GM19238 (cell line): Measurements from ENCODE around the gene CCDC181.
"Not testable (repeated sequence)": the region's sequence is repeated elsewhere in the genome, so short reads cannot be mapped to it uniquely, and the experiment has no call there.

Source experiments
- DNase-seq: peaks from one replicate; pipeline ENCODE4 v3.0.0; 2011; ENCODE audit warnings: low spot score; ENCODE audit not compliant: insufficient read length

The CCDC181 gene

GRCh38 chr1:169402578-169402977, 24.7 kb downstream of the CCDC181 start:
- not testable (repeated sequence) for DNase-seq

GRCh38 chr1:169395955-169396354, 31.3 kb downstream of the CCDC181 start:
- DNase-seq: no peak

- no peak for DNase-seq
These were observed 34.9 kb downstream of the CCDC181 start for GRCh38 chr1:169392406-169392805.

- no peak for DNase-seq
These were observed 37.0 kb downstream of the CCDC181 start for GRCh38 chr1:169390303-169390702.

GRCh38 chr1:169387399-169387798, 39.9 kb downstream of the CCDC181 start:
- no peak for DNase-seq

GRCh38 chr1:169383449-169383848, 43.8 kb downstream of the CCDC181 start:
- no peak for DNase-seq

- DNase-seq: no peak
These were observed 46.1 kb downstream of the CCDC181 start for GRCh38 chr1:169381162-169381561.

GRCh38 chr1:169371404-169371803, 55.9 kb downstream of the CCDC181 start:
- no peak for DNase-seq

GRCh38 chr1:169368406-169368769, 58.9 kb downstream of the CCDC181 start:
- DNase-seq: no peak

GRCh38 chr1:169367686-169368405, 59.4 kb downstream of the CCDC181 start, which contains the start of the genes BLZF1 and NME7:
Gene BLZF1, plus strand, starts transcription at chr1:169368195. Its CDS starts 1,328 bp downstream, at chr1:169369523.
Gene NME7, minus strand, starts transcription at chr1:169367797. Its CDS starts 87 bp downstream, at chr1:169367710.
- DNase-seq: peak; percentile 67

- no peak for DNase-seq
These were observed 60.1 kb downstream of the CCDC181 start for GRCh38 chr1:169367096-169367685.

GRCh38 chr1:169364948-169365347, 62.3 kb downstream of the CCDC181 start:
- no peak for DNase-seq

GRCh38 chr1:169363046-169363730, 64.1 kb downstream of the CCDC181 start:
- DNase-seq: no peak

- DNase-seq: no peak
These were observed 66.0 kb downstream of the CCDC181 start for GRCh38 chr1:169361281-169361680.

GRCh38 chr1:169360415-169360814, 66.9 kb downstream of the CCDC181 start:
- no peak for DNase-seq

- DNase-seq: no peak
These were observed 78.8 kb downstream of the CCDC181 start for GRCh38 chr1:169348383-169349036.

GRCh38 chr1:169347688-169348382, 79.4 kb downstream of the CCDC181 start:
- no peak for DNase-seq

GRCh38 chr1:169346036-169346589, 81.2 kb downstream of the CCDC181 start:
- DNase-seq: no peak

- DNase-seq: no peak
These were observed 81.8 kb downstream of the CCDC181 start for GRCh38 chr1:169345511-169345910.
